ENCODE results near the gene ZNF485.

The ZNF485 gene

DNA sequence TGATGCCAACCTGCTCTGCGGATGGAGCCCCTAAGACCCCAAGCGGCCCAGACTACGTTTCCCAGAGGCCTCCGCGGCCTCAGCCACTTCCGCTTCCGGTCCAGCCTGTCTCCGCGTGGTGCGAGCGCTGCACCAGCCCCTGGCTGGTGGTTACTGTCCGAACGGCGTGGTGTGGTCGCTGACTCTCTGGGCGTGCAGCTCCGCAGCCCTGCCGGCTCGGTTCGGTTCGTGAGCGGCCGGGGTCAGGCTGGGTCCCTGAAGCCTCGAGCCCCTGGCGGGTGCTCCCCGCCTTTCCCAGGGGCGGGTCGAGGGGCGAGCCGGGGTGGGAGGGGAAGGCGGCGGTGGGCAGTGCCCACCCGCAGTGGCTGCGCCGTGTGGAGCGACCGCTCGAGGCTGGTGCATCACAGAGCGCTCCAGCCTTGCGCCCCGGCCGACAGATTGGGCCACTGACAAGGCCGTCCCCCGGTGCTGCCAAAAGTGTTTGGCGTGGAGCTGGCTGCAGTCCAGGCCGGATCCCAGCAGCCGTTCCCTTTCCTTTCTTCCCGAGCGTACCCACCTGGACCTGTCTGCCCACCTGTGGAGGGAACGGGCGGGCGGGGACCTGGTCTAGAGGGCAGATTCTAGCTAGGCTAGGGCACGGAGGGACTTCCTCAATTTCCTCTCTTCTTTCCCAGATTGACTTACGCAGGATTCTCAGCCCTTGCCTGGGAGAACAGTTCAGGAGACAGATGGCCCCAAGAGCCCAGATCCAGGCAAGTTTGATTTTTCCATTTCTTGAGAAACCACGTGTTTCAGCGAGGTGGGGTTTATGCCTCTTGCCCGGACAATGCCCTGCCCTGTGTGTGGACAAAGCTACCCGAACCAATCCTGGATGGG, at the start of gene ZNF485:
TSS of gene ZNF485 (plus strand) at position 116 of the 876 bp plus-strand sequence. CDS start at position 729, 613 bp downstream.
- TF ChIP-seq POLR2A (IDR thresholded peaks at IDR 0.05; ENCODE audit: extremely low read depth, insufficient read length) (no peak), CTCF (IDR thresholded peaks at IDR 0.05; ENCODE audit: low read depth, low read length) (no peak), MYC (IDR thresholded peaks at IDR 0.05; ENCODE audit: low read depth, low read length) (no peak)
- TF ChIP-seq, protein P1, sequence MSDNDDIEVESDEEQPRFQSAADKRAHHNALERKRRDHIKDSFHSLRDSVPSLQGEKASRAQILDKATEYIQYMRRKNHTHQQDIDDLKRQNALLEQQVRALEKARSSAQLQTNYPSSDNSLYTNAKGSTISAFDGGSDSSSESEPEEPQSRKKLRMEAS (IDR thresholded peaks at IDR 0.05; ENCODE audit: low read depth, low read length), result no peak
- peak; percentile 77 for DNase-seq (ENCODE audit: low read depth)
- peak within 1 kb of the TSS; percentile 65 for H3K4me3 ChIP-seq (ENCODE audit: low read depth, low read length)

- TF ChIP-seq POLR2A (IDR thresholded peaks at IDR 0.05; ENCODE audit: extremely low read depth, insufficient read length) (no peak), CTCF (IDR thresholded peaks at IDR 0.05; ENCODE audit: low read depth, low read length) (no peak)
- DNase-seq (ENCODE audit: low read depth), result no peak
- H3K4me3 ChIP-seq (ENCODE audit: low read depth, low read length), result no peak overlapping the region
These were observed 49.0 kb upstream of the ZNF485 start for GRCh38 chr10:43557214-43557613.

DNA sequence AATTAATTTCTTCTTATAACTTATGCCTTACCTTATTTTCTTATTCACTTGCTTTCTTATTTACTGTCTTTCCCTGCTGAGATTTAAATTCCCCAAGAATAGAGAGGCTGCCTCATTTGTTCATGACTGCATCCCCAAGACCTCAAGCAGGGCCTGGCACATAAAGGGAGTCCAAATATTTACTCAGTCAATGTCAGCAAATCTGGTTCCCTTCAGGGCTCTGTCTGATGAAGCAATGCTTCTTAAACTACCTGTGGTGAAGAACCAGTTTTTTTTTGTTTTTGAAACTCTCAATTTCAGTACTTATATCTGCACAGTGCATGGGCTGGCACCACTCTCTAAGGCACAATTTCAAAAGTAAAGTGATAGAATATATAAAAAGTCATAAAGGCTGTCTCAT, 36.6 kb upstream of the ZNF485 start:
- no peak for TF ChIP-seq CTCF (IDR thresholded peaks at IDR 0.05; ENCODE audit: low read depth, low read length)
- TF ChIP-seq, protein P1 (IDR thresholded peaks at IDR 0.05; ENCODE audit: low read depth, low read length), result no peak
- TF ChIP-seq MYC (IDR thresholded peaks at IDR 0.05; ENCODE audit: low read depth, low read length), result no peak
- TF ChIP-seq POLR2A (IDR thresholded peaks at IDR 0.05; ENCODE audit: extremely low read depth, insufficient read length), result no peak
- DNase-seq (ENCODE audit: low read depth), result no peak
- H3K4me3 ChIP-seq (ENCODE audit: low read depth, low read length), result no peak overlapping the region

GRCh38 chr10:43570971-43571370, 35.3 kb upstream of the ZNF485 start:
- peak; percentile 44 for DNase-seq (ENCODE audit: low read depth)
- no peak overlapping the region for H3K4me3 ChIP-seq (ENCODE audit: low read depth, low read length)
- no peak for TF ChIP-seq CTCF (IDR thresholded peaks at IDR 0.05; ENCODE audit: low read depth, low read length)
- TF ChIP-seq POLR2A (IDR thresholded peaks at IDR 0.05; ENCODE audit: extremely low read depth, insufficient read length), result no peak
- TF ChIP-seq MYC (IDR thresholded peaks at IDR 0.05; ENCODE audit: low read depth, low read length), result no peak
- TF ChIP-seq, protein P1 (IDR thresholded peaks at IDR 0.05; ENCODE audit: low read depth, low read length), result no peak

DNA sequence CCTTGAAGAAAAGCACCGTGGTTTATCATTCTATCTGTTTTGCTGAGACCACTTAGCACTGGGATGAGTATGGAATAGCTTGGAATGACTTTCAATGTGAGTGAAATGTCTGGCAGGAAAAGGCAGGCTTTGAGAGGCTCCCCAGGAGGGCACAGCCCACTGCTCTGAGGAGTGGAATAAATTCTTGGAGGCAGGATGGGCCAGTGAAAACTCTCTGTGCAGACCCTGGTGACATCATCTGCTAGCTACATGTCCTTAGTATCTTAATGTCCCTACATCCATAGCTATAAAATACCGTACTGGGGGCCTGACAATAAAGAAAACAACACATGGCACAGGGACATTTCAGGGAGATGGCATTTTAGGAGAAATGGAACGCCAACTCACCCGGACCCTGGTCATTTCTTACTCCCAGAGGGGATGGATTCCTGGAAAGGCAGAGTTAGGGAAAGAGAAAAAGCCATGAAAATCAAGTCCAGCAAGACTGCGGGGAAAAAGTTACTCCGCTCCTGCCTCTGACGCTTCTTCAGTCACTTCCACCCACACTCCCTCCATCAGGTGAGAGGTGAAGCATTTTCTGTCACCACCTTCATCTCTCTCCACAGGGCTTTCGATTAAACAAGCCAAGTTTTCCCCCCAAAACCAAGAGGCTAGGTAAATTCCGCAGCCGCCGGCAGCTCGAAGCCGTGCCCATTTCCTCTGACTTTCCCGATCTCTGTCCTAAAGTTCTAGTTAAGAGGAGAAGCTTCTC, 32.8 kb upstream of the ZNF485 start:
- peak overlapping the region; percentile 43 for H3K4me3 ChIP-seq (ENCODE audit: low read depth, low read length)
- DNase-seq (ENCODE audit: low read depth), result no peak
- TF ChIP-seq MYC (IDR thresholded peaks at IDR 0.05; ENCODE audit: low read depth, low read length), result no peak
- TF ChIP-seq, protein P1 (IDR thresholded peaks at IDR 0.05; ENCODE audit: low read depth, low read length), result no peak
- no peak for TF ChIP-seq CTCF (IDR thresholded peaks at IDR 0.05; ENCODE audit: low read depth, low read length)
- no peak for TF ChIP-seq POLR2A (IDR thresholded peaks at IDR 0.05; ENCODE audit: extremely low read depth, insufficient read length)

Measured in NB4 (cell line).